Measurements from ENCODE around the gene SPATA31D3. TPM values are rescaled to one million over a fixed set of nuclear protein-coding genes. Genes with fewer than 3 reads are reported as not detected.
"Not testable (repeated sequence)": the region's sequence is repeated elsewhere in the genome, so short reads cannot be mapped to it uniquely, and the experiment has no call there.

Gene SPATA31D3
- total RNA-seq, 2 experiments from 2014 or later: not detected

DNA sequence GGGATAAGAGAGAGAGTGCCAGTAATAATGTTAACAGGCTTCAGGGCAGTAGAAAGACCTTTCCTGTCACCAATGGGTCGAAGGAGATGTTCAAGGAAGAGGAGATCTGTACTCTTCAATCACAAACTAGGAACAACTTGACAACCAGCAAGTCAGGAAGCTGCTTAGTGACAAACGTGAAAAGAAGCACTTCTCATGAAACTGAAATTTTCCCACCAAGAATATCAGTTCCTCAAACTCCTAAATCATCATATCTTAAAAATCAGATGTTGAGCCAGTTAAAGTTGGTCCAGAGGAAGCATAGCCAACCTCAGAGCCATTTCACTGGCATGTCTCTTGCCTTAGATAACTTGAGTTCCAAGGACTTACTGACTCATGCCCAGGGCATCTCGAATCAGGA, 5.3 kb downstream of the SPATA31D3 start:
- H3K27ac Mint-ChIP-seq; H3K27me3 Mint-ChIP-seq; H3K4me1 Mint-ChIP-seq; CTCF ChIA-PET; H3K36me3 Mint-ChIP-seq (ENCODE audit: low read depth); DNase-seq; H3K9me3 Mint-ChIP-seq; POLR2A ChIA-PET; H3K4me3 Mint-ChIP-seq: not testable (repeated sequence)

- ChIA-PET POLR2A (no interaction called here), CTCF (no interaction called here)
- H3K27ac Mint-ChIP-seq: no peak overlapping the region
- no peaks in the 10 kb centered on the region for H3K27me3 Mint-ChIP-seq
- no peak for DNase-seq
- H3K4me3 Mint-ChIP-seq: no peak overlapping the region
- no peaks in the 10 kb centered on the region for H3K36me3 Mint-ChIP-seq (ENCODE audit: low read depth)
- no peaks in the 10 kb centered on the region for H3K4me1 Mint-ChIP-seq
- H3K9me3 Mint-ChIP-seq: peaks cover 12% of the 10 kb centered on the region
Measured at GRCh38 chr9:81953096-81953495, 9.8 kb downstream of the SPATA31D3 start.

DNA sequence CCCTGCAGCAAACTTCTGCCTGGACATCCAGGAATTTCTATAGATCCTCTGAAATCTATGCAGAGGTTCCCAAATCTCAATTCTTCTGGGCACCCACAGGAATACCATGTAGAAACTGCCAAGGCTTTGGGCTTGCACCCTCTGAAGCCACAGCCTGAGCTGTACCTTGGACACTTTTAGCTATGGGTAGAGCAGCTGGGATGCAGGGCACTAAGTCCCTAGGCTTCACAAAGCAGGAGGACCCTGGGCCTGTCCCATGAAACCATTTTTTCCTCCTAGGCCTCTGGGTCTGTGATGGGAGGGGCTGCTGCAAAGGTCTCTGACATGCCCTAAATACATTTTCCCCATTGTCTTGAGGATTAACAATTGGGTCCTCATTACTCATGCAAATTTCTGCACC, 12.3 kb downstream of the SPATA31D3 start:
- POLR2A ChIA-PET: no interaction called here
- DNase-seq: no peak
- H3K4me1 Mint-ChIP-seq: no peaks in the 10 kb centered on the region
- H3K9me3 Mint-ChIP-seq: peaks cover 12% of the 10 kb centered on the region
- CTCF ChIA-PET: no interaction called here
- no peaks in the 10 kb centered on the region for H3K27me3 Mint-ChIP-seq
- no peak overlapping the region for H3K4me3 Mint-ChIP-seq
- H3K36me3 Mint-ChIP-seq (ENCODE audit: low read depth): no peaks in the 10 kb centered on the region
- no peak overlapping the region for H3K27ac Mint-ChIP-seq

- no peaks in the 10 kb centered on the region for H3K36me3 Mint-ChIP-seq (ENCODE audit: low read depth)
- peaks cover 3% of the 10 kb centered on the region for H3K9me3 Mint-ChIP-seq
- ChIA-PET POLR2A (no interaction called here), CTCF (no interaction called here)
- H3K27me3 Mint-ChIP-seq: no peaks in the 10 kb centered on the region
- no peaks in the 10 kb centered on the region for H3K4me1 Mint-ChIP-seq
- H3K4me3 Mint-ChIP-seq: no peak overlapping the region
- H3K27ac Mint-ChIP-seq: no peak overlapping the region
- DNase-seq: no peak
Measured at GRCh38 chr9:81964218-81965171, 21.2 kb downstream of the SPATA31D3 start.

DNA sequence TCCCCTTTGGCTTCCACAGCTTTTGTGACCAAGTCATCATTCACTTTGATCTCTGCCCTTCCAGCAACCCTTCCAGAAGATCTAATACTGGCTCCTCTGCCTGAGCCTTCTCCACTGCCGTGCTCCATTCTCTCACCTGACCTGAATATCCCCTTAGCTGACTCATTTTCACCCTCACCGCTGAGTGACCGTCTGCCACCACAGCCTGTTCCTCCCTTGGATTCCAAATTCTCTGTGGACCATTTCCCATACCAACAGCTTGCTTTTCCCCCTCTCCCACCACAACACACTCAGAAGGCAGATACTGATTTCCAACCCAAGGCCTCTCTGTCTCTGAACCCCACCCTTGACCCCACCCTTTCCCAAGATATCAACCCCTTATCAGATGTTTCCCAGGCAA, 24.7 kb downstream of the SPATA31D3 start:
- no peak overlapping the region for H3K4me3 Mint-ChIP-seq
- ChIA-PET POLR2A (no interaction called here), CTCF (no interaction called here)
- no peak for DNase-seq
- no peaks in the 10 kb centered on the region for H3K27me3 Mint-ChIP-seq
- H3K4me1 Mint-ChIP-seq: no peaks in the 10 kb centered on the region
- no peaks in the 10 kb centered on the region for H3K36me3 Mint-ChIP-seq (ENCODE audit: low read depth)
- H3K9me3 Mint-ChIP-seq: peaks cover 3% of the 10 kb centered on the region
- H3K27ac Mint-ChIP-seq: no peak overlapping the region

DNA sequence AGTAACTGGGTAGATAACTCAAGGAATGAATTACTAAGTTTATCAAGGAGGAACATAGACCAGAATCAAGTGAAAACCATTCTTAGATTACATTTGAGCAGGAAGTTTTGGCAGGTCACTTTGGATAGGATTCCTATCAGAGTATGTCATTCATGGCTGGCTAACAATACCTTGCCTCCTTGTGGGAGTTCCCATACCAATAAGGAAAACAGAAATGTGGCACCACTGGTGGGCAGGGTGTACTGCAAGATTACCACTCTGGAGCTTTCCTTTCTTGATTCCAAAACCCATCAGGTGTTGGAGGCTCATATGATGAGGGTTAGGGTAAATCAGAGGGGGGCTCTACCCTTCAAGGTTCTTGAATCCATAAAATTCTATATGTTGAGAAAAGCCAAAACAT, 26.7 kb downstream of the SPATA31D3 start:
- POLR2A ChIA-PET: no interaction called here
- peaks cover 5% of the 10 kb centered on the region for H3K9me3 Mint-ChIP-seq
- H3K27ac Mint-ChIP-seq: no peak overlapping the region
- DNase-seq: no peak
- no peak overlapping the region for H3K4me3 Mint-ChIP-seq
- CTCF ChIA-PET: no interaction called here
- no peaks in the 10 kb centered on the region for H3K36me3 Mint-ChIP-seq (ENCODE audit: low read depth)
- no peaks in the 10 kb centered on the region for H3K27me3 Mint-ChIP-seq
- no peaks in the 10 kb centered on the region for H3K4me1 Mint-ChIP-seq

DNA sequence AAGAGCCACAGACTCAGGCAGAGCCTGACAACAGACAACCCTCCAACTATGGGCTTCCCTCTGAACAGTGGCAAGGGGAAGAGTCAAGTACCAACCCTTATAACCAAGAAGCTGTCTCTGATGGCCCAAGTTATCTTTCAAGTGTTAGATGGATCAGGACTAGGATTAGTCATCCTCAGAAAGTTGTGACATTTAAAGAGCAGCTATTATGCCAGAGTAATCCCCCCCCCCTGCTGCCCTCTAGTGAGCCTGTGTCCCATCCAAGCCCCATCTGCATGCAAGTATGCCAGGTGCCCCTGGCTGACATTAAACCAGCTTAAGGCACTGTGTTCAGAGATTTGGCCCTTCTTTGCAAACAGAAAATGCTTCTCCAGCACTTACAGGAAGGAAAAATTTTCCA, 28.4 kb downstream of the SPATA31D3 start:
- Mint-ChIP-seq H3K27me3 (no peaks in the 10 kb centered on the region), H3K27ac (no peak overlapping the region), H3K4me3 (no peak overlapping the region), H3K36me3 (ENCODE audit: low read depth) (no peaks in the 10 kb centered on the region), H3K9me3 (peaks cover 8% of the 10 kb centered on the region), H3K4me1 (no peaks in the 10 kb centered on the region)
- DNase-seq: no peak
- CTCF ChIA-PET: no interaction called here
- POLR2A ChIA-PET: no interaction called here

DNA sequence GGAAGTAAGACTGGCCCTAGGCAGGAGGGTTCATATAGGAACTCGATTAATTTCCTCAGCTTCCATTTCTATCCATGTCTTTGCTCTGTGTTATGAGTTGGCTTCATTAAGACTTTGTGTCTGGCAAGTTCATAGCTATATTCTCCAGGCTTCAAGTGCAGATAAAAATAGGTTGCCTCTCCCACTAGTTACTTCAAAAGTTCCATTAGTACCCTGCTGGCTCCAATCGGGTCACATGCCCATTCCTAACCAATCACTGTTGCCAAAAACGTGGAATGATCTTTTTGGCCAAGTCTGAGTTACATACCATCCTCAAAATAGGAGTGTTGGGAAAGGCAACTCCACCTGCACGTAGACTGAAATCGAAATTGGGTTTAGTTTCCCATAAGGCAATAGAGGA, 31.5 kb downstream of the SPATA31D3 start:
- Mint-ChIP-seq H3K27me3 (no peaks in the 10 kb centered on the region), H3K27ac (no peak overlapping the region)
- CTCF ChIA-PET: no interaction called here

GRCh38 chr9:81976351-81976750, 33.1 kb downstream of the SPATA31D3 start:
- no peaks in the 10 kb centered on the region for H3K36me3 Mint-ChIP-seq (ENCODE audit: low read depth)
- no peaks in the 10 kb centered on the region for H3K4me1 Mint-ChIP-seq
- H3K4me3 Mint-ChIP-seq: no peak overlapping the region
- CTCF ChIA-PET: no interaction called here
- no peak overlapping the region for H3K27ac Mint-ChIP-seq
- peaks cover 5% of the 10 kb centered on the region for H3K9me3 Mint-ChIP-seq
- no peak for DNase-seq
- POLR2A ChIA-PET: no interaction called here
- H3K27me3 Mint-ChIP-seq: no peaks in the 10 kb centered on the region

More for the DNA sequence above, 31.5 kb downstream of the SPATA31D3 start:
- H3K36me3 Mint-ChIP-seq (ENCODE audit: low read depth): no peaks in the 10 kb centered on the region
- no peak overlapping the region for H3K4me3 Mint-ChIP-seq
- POLR2A ChIA-PET: no interaction called here
- H3K9me3 Mint-ChIP-seq: peaks cover 5% of the 10 kb centered on the region
- no peaks in the 10 kb centered on the region for H3K4me1 Mint-ChIP-seq
- no peak for DNase-seq

GRCh38 chr9:81979196-81979595, 35.9 kb downstream of the SPATA31D3 start:
- H3K4me1 Mint-ChIP-seq: no peaks in the 10 kb centered on the region

GRCh38 chr9:81980568-81980967, 37.3 kb downstream of the SPATA31D3 start:
- Mint-ChIP-seq H3K4me3 (no peak overlapping the region), H3K4me1 (no peaks in the 10 kb centered on the region), H3K27ac (no peak overlapping the region), H3K36me3 (ENCODE audit: low read depth) (no peaks in the 10 kb centered on the region), H3K27me3 (no peaks in the 10 kb centered on the region), H3K9me3 (peaks cover 3% of the 10 kb centered on the region)
- POLR2A ChIA-PET: no interaction called here
- CTCF ChIA-PET: no interaction called here
- DNase-seq: no peak

More at GRCh38 chr9:81979196-81979595, 35.9 kb downstream of the SPATA31D3 start:
- H3K27me3 Mint-ChIP-seq: no peaks in the 10 kb centered on the region
- no peak for DNase-seq
- H3K4me3 Mint-ChIP-seq: no peak overlapping the region
- ChIA-PET POLR2A (no interaction called here), CTCF (no interaction called here)
- H3K27ac Mint-ChIP-seq: no peak overlapping the region
- no peaks in the 10 kb centered on the region for H3K36me3 Mint-ChIP-seq (ENCODE audit: low read depth)
- H3K9me3 Mint-ChIP-seq: peaks cover 5% of the 10 kb centered on the region

DNA sequence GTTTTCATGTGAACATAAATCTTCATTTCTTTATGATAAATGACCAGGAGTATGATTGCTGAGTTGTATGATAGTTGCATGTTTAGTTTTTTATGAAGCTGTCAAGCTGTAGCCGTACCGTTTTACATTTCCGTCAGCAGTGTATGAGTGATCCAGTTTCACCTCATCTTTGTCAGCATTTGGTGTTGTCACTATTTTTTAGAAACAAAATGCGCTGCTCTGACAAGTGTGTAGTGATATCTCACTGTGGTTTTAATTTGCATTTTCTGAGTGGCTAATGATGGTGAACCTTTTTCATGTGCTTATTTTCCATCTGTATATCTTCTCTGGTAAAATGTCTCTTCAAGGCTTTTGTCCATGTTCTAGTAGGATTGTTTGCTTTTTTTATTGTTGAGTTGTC, 38.6 kb downstream of the SPATA31D3 start:
- no peaks in the 10 kb centered on the region for H3K27me3 Mint-ChIP-seq
- H3K4me3 Mint-ChIP-seq: no peak overlapping the region
- POLR2A ChIA-PET: no interaction called here
- no peak for DNase-seq
- no peaks in the 10 kb centered on the region for H3K4me1 Mint-ChIP-seq
- no peak overlapping the region for H3K27ac Mint-ChIP-seq
- CTCF ChIA-PET: no interaction called here
- H3K36me3 Mint-ChIP-seq (ENCODE audit: low read depth): no peaks in the 10 kb centered on the region
- no peaks in the 10 kb centered on the region for H3K9me3 Mint-ChIP-seq

DNA sequence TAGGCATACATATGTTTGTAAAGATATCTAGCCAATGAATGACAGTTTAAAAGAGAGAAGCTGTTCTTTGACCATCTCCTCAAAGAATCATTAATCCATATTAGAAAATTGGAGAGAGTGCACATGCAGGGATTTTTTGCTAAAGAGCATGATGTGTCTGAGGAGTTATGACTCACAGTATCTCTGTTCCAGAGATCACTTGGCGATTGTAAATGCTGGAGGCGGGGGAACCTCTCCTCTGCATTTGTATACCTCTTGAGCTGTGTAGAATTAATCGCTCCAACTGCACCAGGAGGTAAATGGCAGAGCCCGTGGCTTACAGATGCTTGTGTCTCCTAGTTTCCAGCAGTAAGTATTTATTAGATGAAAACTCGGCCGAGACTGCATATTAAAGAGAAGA, 41.6 kb downstream of the SPATA31D3 start:
- no peaks in the 10 kb centered on the region for H3K27me3 Mint-ChIP-seq
- POLR2A ChIA-PET: no interaction called here
- no peak overlapping the region for H3K27ac Mint-ChIP-seq
- H3K9me3 Mint-ChIP-seq: peaks cover 2% of the 10 kb centered on the region
- CTCF ChIA-PET: no interaction called here
- no peaks in the 10 kb centered on the region for H3K4me1 Mint-ChIP-seq
- DNase-seq: no peak
- no peak overlapping the region for H3K4me3 Mint-ChIP-seq
- H3K36me3 Mint-ChIP-seq (ENCODE audit: low read depth): no peaks in the 10 kb centered on the region

GRCh38 chr9:81986051-81986450, 42.8 kb downstream of the SPATA31D3 start:
- no peak overlapping the region for H3K27ac Mint-ChIP-seq
- H3K9me3 Mint-ChIP-seq: peaks cover 2% of the 10 kb centered on the region
- no peaks in the 10 kb centered on the region for H3K4me1 Mint-ChIP-seq
- no peaks in the 10 kb centered on the region for H3K27me3 Mint-ChIP-seq
- DNase-seq: no peak
- CTCF ChIA-PET: no interaction called here
- no peaks in the 10 kb centered on the region for H3K36me3 Mint-ChIP-seq (ENCODE audit: low read depth)
- POLR2A ChIA-PET: no interaction called here
- no peak overlapping the region for H3K4me3 Mint-ChIP-seq
